ENCODE measurements around the gene ANGPTL5. TPM values are rescaled to one million over a fixed set of nuclear protein-coding genes. Genes with fewer than 3 reads are reported as not detected.

The ANGPTL5 gene
- total RNA-seq, 2 experiments from 2014 or later, result not detected

Other genes with a start within 250 kb of the ANGPTL5 start
- gene CEP126, start 1.5 kb downstream of the ANGPTL5 start, total RNA-seq, result 1 to 10 TPM in 1 of 2 experiments, under 1 TPM in 1; 0.45 to 1.0 TPM
- not detected for gene CFAP300, start 130.9 kb upstream of the ANGPTL5 start, total RNA-seq
- gene YAP1, start 193.9 kb upstream of the ANGPTL5 start, total RNA-seq, result under 1 TPM; 0.18 to 0.28 TPM